Measurements from ENCODE around the gene SLC22A31.

DNA sequence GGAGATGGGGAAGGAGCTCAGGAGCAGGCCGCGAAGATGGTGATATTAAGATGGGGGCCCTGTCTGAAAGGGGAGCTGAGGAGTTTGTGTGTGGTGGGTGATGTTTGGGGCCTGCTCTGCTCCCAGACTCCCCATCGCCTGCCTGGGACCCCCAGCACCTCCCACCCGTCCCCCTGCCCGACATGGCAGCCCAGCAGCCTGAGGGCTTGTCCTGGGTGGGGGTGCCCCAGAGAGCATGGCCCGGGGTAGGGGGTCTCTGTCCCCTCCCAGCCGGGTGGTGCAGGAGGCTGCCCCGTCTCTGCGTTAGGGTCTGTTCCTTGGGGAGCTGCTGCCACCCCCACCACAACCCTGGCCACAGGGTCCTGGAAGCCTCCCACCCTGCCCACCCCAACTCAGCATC lies 23.6 kb downstream of the SLC22A31 start:
- TF ChIP-seq GATA3 (IDR thresholded peaks at IDR 0.05; ENCODE audit: low read depth, low read length): no peak
- no peak for TF ChIP-seq GATA2 (IDR thresholded peaks at IDR 0.05; ENCODE audit: low read depth, low read length)

Measured in SH-SY5Y (cell line).